A673 (cell line): ENCODE data around the gene TNNI3.

Experiments
- CTCF ChIP-seq: fragments of 300-800, 200-600 bp; sonication (generic); conservative IDR thresholded peaks from 2 replicates; pipeline ENCODE4 v1.5.1; 2017; ENCODE audit warnings: low read depth, mild to moderate bottlenecking, antibody characterized with exemption, low read length, moderate library complexity, mixed read lengths
- EZH2 ChIP-seq: fragments of 200-600 bp; sonication (generic); IDR thresholded peaks from 2 replicates; pipeline ENCODE4 v1.6.1; 2017; ENCODE audit warnings: borderline replicate concordance, low read depth, mild to moderate bottlenecking, mixed read lengths, antibody characterized with exemption, low read length; ENCODE audit not compliant: poor library complexity, severe bottlenecking

GRCh38 chr19:55158848-55159749 is 1.6 kb upstream of the TNNI3 start:
- TF ChIP-seq EZH2 (no peak), CTCF (no peak)
